Stimulated activated CD4-positive, alpha-beta T cell treated with anti-CD3 and anti-CD28 coated beads, TNF-alpha, amount 100 ng/mL, for 48 hours (primary cell): ENCODE data around the gene EFCC1.

ENCODE experiments used
- DNase-seq, 3 donors: peaks; one replicate each; pipeline ENCODE4 v3.0.0-alpha.2; 2020; ENCODE audit warnings: low read depth in 3 of 3

Gene EFCC1

GRCh38 chr3:129001101-129001805 lies at the start of gene EFCC1:
EFCC1 (plus strand) TSS chr3:129001304; CDS start chr3:129001629, 325 bp downstream.
- DNase-seq = no peak

DNA sequence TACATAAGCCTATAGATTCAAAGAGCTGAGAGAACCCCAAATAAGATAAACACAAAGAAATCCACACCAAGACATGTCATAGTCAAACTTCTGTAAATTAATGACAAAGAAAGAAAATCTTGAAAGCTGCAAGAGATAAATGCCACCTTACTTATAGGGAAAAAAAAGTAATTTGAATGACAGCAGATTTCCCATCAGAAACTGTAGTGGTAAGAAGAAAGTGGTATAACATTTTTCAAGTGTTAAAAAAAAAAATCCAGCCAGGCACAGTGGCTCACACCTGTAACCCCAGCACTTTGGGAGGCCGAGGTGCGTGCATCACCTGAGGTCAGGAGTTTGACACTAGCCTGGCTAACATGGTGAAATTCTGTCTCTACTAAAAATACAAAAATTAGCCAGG lies 44.7 kb upstream of the EFCC1 start:
- DNase-seq = no peak

GRCh38 chr3:128965280-128965679 lies 35.8 kb upstream of the EFCC1 start:
- DNase-seq = no peak

GRCh38 chr3:128965818-128966217 lies 35.3 kb upstream of the EFCC1 start:
- no peak for DNase-seq

GRCh38 chr3:128967748-128968355 lies 33.3 kb upstream of the EFCC1 start:
- DNase-seq = no peak

GRCh38 chr3:128969993-128970739 lies 30.9 kb upstream of the EFCC1 start:
- peak; percentile 31 to 49 (median 32) for DNase-seq

- no peak for DNase-seq
Measured at GRCh38 chr3:128970740-128971047, 30.4 kb upstream of the EFCC1 start.

DNA sequence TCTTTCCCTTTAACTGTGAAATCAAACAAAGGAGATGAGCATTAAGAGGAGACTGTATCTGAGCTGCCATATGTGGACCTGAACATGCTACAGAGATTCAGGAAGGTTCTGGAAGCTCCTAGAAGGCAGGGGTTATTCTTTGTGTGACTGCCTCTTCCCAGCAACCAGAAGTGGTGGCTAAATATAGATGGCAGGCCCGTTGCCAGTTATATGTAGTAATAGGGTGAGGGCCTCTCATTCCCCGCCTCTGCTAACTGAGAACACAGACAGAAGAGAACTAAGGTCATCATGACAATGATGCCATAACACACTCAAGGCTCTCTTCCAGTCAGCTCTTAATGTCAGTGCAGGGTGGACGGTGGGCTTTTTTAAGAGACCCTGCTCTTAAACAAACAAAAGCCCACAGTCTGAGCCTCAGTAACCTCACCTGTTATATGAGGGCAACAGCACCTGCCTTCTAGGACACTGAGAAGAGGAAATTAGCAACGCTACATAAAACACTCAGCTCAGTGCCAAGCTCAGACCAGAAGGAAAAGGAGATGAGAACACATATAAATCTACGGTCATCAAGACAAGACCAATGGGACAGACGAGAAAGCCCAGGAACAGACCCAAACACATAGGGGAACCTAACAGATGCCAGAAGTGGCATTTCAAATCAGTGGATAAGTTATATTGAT lies 29.5 kb upstream of the EFCC1 start:
- DNase-seq = no peak

DNA sequence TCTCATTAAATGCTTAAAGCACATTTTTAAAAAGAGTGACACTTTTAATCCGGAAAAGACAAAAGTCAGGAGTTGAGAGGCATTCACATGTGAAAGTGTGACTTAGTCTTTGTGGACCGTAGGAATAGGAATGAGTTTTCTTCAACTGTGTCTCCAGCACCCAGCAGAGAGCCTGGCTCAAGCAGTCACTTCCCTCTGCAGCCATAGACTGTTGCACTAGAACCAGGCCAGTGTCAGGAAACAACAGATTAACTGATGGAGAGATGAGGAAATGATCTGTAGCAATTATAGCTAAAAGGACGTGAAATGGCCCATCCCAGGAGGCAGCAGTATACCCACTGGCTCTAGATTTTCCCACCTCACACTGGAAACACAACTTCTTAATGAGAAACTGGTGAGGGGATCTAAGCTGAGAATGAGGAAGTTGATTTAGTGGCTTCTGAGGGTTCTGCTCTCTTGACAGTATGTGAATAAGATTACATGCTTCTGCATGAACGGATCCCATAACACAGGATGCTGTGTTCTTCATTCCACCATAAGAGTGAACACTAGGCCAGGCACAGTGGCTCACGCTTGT lies 27.0 kb upstream of the EFCC1 start:
- no peak for DNase-seq

- no peak for DNase-seq
Measured at GRCh38 chr3:128975276-128975675, 25.8 kb upstream of the EFCC1 start.

GRCh38 chr3:128983293-128984069 lies 17.6 kb upstream of the EFCC1 start:
- no peak for DNase-seq

- DNase-seq = no peak
Measured at GRCh38 chr3:128984596-128984995, 16.5 kb upstream of the EFCC1 start.

DNA sequence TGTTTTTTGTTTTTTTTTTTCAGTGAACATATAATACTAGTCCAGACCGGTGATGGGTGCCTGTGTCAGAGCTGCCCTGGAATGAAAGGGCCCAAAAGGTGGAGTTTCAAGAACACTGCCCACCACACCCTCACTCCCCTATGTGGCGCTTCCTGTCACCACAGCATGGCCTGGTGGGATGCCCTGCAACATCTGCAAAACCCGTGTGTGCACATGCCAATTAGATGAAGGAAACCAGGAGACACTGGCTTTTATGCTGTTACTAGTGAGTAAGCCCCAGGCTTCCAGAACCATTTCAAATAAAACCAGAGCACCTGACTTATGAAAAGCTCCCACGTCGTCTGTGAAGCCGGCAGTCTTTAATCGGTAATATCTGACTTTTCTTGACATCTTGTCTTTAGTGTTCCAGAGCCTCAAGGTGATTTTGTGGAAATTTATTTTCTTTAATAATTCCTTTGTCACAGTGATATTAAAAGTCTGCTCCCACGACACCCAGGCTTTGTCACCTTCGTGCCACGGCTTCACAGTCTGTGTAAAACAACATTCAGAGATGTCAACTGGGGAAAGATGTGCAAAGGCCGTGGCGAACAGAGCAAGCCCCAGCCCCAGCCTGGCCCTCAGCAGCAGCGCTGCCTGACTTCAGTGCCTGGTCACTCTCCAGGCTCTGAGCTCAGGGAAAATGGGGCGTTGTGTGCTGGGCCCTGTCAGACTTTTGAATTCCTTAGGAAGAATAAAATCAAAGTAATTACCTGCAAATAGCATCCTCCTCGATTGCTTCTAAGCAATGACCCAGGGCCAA lies 13.6 kb upstream of the EFCC1 start:
- no peak for DNase-seq

- DNase-seq = no peak
Measured at GRCh38 chr3:128988286-128988685, 12.8 kb upstream of the EFCC1 start.

DNA sequence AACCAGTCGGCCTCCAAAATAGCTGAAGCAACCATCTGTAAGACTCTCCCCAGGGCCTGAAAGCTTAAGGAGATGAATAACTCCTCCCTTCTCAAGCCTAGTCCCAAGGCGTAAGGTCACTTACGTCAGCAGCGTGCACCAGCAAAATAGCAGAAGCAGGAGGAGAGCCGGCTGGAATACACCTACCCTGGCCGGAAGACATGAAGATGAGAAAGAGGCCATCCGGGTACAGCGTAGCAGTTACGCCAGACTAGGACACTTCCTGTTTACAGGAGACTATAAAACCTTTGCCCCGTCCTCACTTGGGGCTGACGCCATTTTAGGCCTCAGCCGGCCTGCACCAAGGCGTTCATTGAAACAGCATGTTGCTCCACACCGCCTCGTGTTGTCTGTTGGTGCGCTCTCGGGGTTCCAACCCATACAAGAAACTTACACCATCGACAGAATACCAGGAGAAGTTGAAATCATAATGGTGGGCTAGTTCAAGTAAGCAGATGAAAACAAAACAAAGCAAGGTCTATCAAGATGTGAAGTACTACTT lies 9.7 kb upstream of the EFCC1 start:
- DNase-seq = no peak

GRCh38 chr3:128992926-128993460 lies 8.1 kb upstream of the EFCC1 start:
- no peak for DNase-seq

GRCh38 chr3:128993461-128994172 lies 7.5 kb upstream of the EFCC1 start, which contains the start of gene CFAP92:
CFAP92 (minus strand) TSS chr3:128994076; CDS start chr3:128993304, 772 bp downstream.
- peak; percentile 78 to 83 (median 81) for DNase-seq

- no peak for DNase-seq
Measured at GRCh38 chr3:128994173-128994512, 7.0 kb upstream of the EFCC1 start.
